HG03521 (cell line): ENCODE data around the gene HPCAL1.
"Not testable (repeated sequence)": the region's sequence is repeated elsewhere in the genome, so short reads cannot be mapped to it uniquely, and the experiment has no call there.

Experiments used
- ATAC-seq: cut with Tn5 transposase; IDR thresholded peaks from one replicate; pipeline ENCODE4 v1.9.1; 2021; ENCODE audit warnings: mild to moderate bottlenecking, moderate library complexity; ENCODE audit not compliant: unreplicated experiment

HPCAL1 gene

DNA sequence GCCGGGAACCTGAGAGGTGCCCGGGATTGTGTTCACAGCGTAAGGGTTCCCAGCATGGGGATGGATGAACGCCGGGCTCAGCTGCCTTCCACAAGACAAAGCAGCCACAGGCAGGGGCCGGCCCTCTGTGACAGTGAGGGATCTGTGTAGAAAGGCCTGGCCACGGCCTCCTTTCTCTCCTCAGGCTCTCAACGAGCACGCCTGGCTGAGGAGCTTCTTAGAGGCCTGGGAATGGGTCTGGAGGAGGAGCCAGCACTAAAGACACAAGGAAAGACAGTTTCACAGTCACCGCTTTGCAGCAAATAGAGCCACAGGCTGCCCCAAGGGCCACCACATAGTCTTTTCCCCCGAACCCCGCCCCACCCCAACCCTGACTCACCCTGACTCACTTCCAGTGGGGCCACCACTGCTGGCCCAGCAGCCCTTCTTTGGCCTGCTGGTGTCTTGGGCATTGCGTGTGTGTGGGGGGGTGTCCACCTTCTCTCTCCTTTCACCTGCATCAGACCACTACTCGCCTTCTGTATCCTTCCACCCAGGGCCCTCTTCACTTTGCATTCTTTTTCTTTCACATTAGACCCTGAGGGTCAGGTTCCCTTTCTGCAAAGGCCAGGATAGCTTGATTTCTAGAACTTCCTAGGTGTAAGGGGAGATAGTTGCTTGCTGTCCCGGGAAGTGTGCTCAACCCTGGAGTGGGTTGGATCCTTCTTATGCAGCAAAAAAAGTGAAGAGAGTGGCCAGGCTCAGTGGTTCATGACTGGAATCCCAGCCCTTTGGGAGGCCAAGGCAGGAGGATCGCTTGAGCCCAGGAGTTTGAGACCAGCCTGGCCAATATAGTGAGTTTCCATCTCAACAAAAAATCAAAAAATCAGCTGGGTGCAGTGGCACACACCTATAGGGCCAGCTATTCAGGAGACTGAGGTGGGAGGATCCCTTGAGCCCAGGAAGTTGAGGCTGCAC, 19.3 kb upstream of the HPCAL1 start:
- no peak for ATAC-seq

- no peak for ATAC-seq
Measured at GRCh38 chr2:10284108-10284870, 18.4 kb upstream of the HPCAL1 start.

DNA sequence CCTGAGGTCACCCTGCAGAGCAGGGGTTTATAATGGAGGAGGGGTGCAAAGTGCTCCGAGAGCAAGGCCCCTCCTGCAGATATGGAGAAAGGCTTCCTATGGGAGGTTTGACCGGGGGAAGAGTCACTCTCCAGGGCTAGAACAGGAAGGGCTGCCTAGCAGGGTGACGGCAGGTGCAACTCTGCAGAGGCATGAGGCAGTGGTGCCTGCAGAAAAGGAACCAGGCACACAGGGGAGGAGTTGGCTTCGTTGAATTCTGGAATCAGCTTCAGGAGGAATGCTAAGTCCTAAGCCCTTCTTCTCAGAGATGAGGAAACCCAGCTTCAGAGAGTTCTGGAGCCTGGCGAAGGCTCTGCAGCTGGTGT, 17.5 kb upstream of the HPCAL1 start:
- no peak for ATAC-seq

- ATAC-seq = no peak
Measured at GRCh38 chr2:10285556-10286198, 17.0 kb upstream of the HPCAL1 start.

GRCh38 chr2:10286216-10287037, 16.3 kb upstream of the HPCAL1 start:
- no peak for ATAC-seq

- ATAC-seq = no peak
Measured at GRCh38 chr2:10287761-10288160, 14.9 kb upstream of the HPCAL1 start.

DNA sequence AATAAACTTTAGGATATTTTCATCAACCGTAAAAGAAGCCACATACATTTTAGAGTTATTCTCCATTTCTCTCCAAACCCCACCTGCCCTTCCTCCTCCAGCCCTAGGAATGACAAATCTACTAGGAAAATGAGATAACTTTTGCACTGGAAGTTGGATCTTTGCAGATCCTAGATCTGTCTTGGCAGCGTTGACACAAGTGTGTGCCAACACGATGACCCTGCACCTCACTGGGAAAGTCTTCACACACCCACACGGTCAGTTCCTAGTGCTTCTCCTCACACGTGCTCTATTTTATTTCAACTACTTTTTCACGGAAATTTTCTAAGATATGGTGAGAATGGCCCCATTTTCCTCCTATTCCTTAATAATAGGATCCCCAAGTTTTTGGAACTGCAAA, 14.1 kb upstream of the HPCAL1 start:
- ATAC-seq = no peak

GRCh38 chr2:10289352-10289751, 13.4 kb upstream of the HPCAL1 start:
- ATAC-seq = no peak

- no peak for ATAC-seq
Measured at GRCh38 chr2:10289891-10290290, 12.8 kb upstream of the HPCAL1 start.

DNA sequence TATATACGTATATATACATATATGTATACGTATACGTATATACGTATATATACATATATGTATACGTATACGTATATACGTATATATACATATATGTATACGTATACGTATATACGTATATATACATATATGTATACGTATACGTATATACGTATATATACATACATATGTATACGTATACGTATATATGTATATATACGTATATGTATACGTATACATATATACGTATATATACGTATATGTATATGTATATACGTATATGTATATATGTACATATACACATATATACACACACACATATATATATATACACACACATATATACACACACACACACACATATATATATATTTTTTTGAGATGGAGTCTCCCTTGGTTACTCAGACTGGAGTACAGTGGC, 11.3 kb upstream of the HPCAL1 start:
- ATAC-seq = not testable (repeated sequence)

GRCh38 chr2:10292033-10292432, 10.7 kb upstream of the HPCAL1 start:
- no peak for ATAC-seq

- no peak for ATAC-seq
Measured at GRCh38 chr2:10293603-10294002, 9.1 kb upstream of the HPCAL1 start.

DNA sequence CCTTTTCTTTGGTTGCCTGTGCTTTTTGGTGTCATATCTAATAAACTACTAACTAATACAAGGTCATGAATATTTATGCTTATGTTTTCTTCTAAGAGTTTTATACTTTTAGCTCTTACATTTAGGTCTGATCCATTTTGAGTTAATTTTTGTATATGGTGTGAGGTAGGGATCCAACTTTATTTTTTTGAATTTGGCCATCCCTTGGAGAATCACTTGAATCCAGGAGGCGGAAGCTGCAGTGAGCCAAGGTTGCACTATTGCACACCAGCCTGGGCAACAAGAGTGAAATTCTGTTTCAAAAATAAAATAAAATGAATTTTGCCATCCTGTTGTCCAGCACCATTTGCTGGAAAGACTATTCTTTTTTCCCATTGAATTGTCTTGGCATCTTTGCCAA, 8.6 kb upstream of the HPCAL1 start:
- no peak for ATAC-seq

DNA sequence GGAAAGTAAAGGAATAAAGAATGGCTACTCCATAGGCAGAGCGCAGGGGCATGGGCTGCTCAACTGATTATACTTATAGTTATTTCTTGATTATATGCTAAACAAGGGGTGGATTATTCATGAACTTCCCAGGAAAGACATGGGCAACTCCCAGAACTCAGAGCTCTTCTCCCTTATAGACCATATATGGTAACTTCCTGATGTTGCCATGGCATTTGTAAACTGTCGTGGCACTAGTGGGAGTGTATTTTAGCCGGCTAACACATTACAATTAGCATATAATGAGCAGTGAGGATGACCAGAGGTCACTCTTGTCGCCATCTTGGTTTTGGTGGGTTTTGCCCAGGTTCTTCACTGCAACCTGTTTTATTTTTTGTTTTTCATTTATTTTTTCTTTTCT, 7.1 kb upstream of the HPCAL1 start:
- not testable (repeated sequence) for ATAC-seq

GRCh38 chr2:10296142-10296541, 6.6 kb upstream of the HPCAL1 start:
- no peak for ATAC-seq

- no peak for ATAC-seq
Measured at GRCh38 chr2:10297191-10297830, 5.4 kb upstream of the HPCAL1 start.

GRCh38 chr2:10297959-10298531, 4.7 kb upstream of the HPCAL1 start:
- ATAC-seq = no peak

DNA sequence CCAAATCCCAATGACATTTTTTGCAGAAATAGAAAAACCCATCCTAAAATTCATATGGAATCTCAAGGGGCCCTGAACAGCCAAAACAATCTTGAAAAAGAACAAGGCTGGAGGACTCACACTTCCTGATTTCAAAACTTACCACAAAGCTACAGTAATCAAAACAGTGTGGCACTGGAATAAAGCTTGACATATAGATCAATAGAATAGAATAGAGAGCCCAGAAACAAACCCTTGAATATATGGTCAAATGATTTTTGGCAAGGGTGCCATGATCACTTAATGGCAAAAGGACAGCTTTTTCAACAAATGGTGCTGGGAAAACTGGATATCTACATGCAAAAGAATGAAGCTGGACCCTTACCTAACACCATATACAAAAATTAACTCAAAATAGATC, 3.9 kb upstream of the HPCAL1 start:
- not testable (repeated sequence) for ATAC-seq

DNA sequence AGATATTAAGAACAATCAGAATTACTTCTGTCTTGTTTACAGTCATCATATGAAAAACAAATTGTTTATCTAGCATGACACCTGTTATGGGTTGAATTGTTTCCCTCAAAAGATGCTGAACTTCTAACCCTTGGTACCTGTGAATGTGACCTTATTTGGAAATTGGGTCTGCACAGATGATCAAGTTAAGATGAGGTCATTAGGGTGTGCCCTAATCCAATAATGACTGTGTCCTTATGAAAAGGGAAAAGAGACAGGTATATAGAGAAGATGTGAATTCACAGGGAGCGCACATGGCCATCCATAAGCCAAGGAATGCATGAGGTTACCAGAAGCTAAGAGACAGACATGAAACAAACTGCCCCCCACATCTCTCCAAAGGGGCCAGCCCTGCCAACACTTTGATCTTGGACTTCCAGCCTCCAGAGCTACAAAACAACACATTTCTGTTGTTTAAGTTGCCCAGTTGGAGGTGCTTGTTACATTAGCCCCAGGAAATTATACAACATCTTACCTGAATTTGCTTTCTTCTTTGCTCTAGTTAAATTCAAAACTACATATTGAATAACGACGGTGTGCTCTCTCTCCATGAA, 2.3 kb upstream of the HPCAL1 start:
- ATAC-seq = no peak
